PC-9 (cell line): Measurements from ENCODE around the gene LARGE1.

Source experiments
- CTCF ChIP-seq: fragments of 200-600 bp; sonication (generic); conservative IDR thresholded peaks from 2 replicates; pipeline ENCODE4 v1.6.1; 2017; ENCODE audit warnings: mixed run types, antibody characterized with exemption, mild to moderate bottlenecking, moderate library complexity
- EZH2 ChIP-seq: fragments of 200-600 bp; sonication (generic); IDR thresholded peaks from 2 replicates; pipeline ENCODE4 v1.8.0; 2017; ENCODE audit warnings: antibody characterized with exemption, low read depth

DNA sequence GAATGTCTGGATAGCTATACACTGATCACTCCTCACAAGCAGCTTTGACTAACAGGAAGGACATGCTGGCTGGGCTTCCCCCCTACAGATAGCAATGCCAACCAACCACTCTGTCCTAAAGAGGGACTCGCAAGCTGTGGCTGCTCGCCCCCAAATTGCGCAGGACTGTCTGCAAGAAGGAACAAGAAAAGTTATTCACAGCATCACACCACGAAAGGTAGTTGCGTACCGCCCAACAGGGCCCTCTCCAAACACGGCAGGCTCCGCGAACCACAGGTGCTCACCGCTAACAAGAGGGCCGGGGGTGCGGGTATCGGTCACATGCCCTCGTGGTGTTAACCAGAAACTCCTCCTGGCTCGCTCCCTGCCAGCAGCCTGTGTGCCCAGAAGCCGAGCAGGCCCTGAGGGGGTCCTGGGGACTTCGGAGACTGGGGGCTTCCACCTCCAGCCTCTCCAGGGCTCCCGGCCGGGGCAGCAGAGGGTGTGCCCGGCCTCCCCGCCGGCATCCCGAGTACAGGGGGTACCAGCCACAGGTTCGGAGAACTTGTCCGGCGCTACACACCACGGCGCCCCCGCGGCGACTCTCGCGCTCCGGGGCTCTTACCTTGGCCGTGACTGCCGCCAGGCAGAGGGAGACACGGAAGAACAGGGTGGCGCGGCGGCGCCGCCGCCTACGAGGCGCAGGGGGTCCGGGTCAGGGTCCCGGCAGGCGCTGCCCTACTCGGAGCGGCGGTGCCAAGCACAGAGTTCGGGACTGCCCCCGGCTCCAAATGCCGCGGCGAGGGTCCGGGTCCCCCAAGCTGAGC, 682 bp downstream of the LARGE1 start:
- TF ChIP-seq CTCF (no peak), EZH2 (0 out of 2 replicates have a peak, but pooled peaks have one; percentile 66)
